ENCODE data around the gene MTAP. TPM values are rescaled to one million over a fixed set of nuclear protein-coding genes. Genes with fewer than 3 reads are reported as not detected.

Gene MTAP
- total and polyA plus RNA-seq, 2 of the 13 experiments (the other 11 are each of a cell fraction or from before 2014, with no cell fraction given), result 16.7 to 51.2 TPM

GRCh38 chr9:21802418-21803000 is at the start of gene MTAP (continued):
- TF ChIP-seq ZNF513 (CRISPR knock-in tag; conservative IDR thresholded peaks at IDR 0.05) (no peak), ZNF740 (CRISPR knock-in tag; IDR thresholded peaks at IDR 0.05) (no peak), SNAPC2 (CRISPR knock-in tag; IDR thresholded peaks at IDR 0.05) (no peak; the same call in 1 of the 2 replicates), ZNF350 (CRISPR knock-in tag; IDR thresholded peaks at IDR 0.05; ENCODE audit: borderline replicate concordance, low read depth) (no peak), ZNF646 (CRISPR knock-in tag; IDR thresholded peaks at IDR 0.05) (no peak), KMT2A (CRISPR knock-in tag; IDR thresholded peaks at IDR 0.05) (no peak; the same call in 1 of the 2 replicates), DNMT1 (CRISPR knock-in tag; IDR thresholded peaks at IDR 0.05) (no peak), TRAFD1 (CRISPR knock-in tag; IDR thresholded peaks at IDR 0.05; ENCODE audit: borderline replicate concordance) (no peak), DMTF1 (CRISPR knock-in tag; IDR thresholded peaks at IDR 0.05) (no peak), KDM5B (CRISPR knock-in tag; IDR thresholded peaks at IDR 0.05; ENCODE audit: borderline replicate concordance) (peak; percentile 79; the same call in 1 of the 2 replicates), TCF7 (IDR thresholded peaks at IDR 0.05; ENCODE audit: low read depth) (no peak), U2AF2 (IDR thresholded peaks at IDR 0.05; ENCODE audit: low read depth, low read length) (no peak), IRF2 (CRISPR knock-in tag; IDR thresholded peaks at IDR 0.05) (no peak; the same call in 1 of the 2 replicates), ZSCAN9 (CRISPR knock-in tag; IDR thresholded peaks at IDR 0.05; ENCODE audit: borderline replicate concordance) (0 out of 2 replicates have a peak, but pooled peaks have one; percentile 35), ZNF354B (CRISPR knock-in tag; IDR thresholded peaks at IDR 0.05) (no peak), RFXANK (CRISPR knock-in tag; IDR thresholded peaks at IDR 0.05) (no peak), ZNF781 (CRISPR knock-in tag; IDR thresholded peaks at IDR 0.05; ENCODE audit: borderline replicate concordance, not compliant biosample characterization) (no peak)
